NCI-H2081 treated with DMSO at 0.1 percent for 48 hours (cell line): Measurements from ENCODE around the gene ZNRF1.
"Not testable (repeated sequence)": the region's sequence is repeated elsewhere in the genome, so short reads cannot be mapped to it uniquely, and the experiment has no call there.

Experiments
- DNase-seq: peaks from one replicate; lab custom pipeline; 2025; lab: John Stamatoyannopoulos, UW

The ZNRF1 gene

GRCh38 chr16:75079346-75079926 lies 80.6 kb downstream of the ZNRF1 start:
- DNase-seq = no peak

GRCh38 chr16:75080205-75081029 lies 81.6 kb downstream of the ZNRF1 start:
- DNase-seq = no peak

GRCh38 chr16:75081179-75081859 lies 82.5 kb downstream of the ZNRF1 start:
- no peak for DNase-seq

GRCh38 chr16:75083813-75084212 lies 85.0 kb downstream of the ZNRF1 start:
- no peak for DNase-seq

- no peak for DNase-seq
Measured at GRCh38 chr16:75085556-75085955, 86.7 kb downstream of the ZNRF1 start.

- DNase-seq = no peak
Measured at GRCh38 chr16:75086281-75086680, 87.5 kb downstream of the ZNRF1 start.

- DNase-seq = no peak
Measured at GRCh38 chr16:75086688-75087374, 88.0 kb downstream of the ZNRF1 start.

- DNase-seq = peak; percentile 18
Measured at GRCh38 chr16:75087375-75087979, 88.7 kb downstream of the ZNRF1 start.

- no peak for DNase-seq
Measured at GRCh38 chr16:75088216-75088615, 89.4 kb downstream of the ZNRF1 start.

- DNase-seq = no peak
Measured at GRCh38 chr16:75088934-75089333, 90.1 kb downstream of the ZNRF1 start.

- DNase-seq = no peak
Measured at GRCh38 chr16:75089486-75090202, 90.8 kb downstream of the ZNRF1 start.

- DNase-seq = not testable (repeated sequence)
Measured at GRCh38 chr16:75090899-75091298, 92.1 kb downstream of the ZNRF1 start.

- DNase-seq = not testable (repeated sequence)
Measured at GRCh38 chr16:75091619-75092018, 92.8 kb downstream of the ZNRF1 start.

- DNase-seq = no peak
Measured at GRCh38 chr16:75092777-75093176, 94.0 kb downstream of the ZNRF1 start.

GRCh38 chr16:75093598-75094540 lies 95.0 kb downstream of the ZNRF1 start:
- DNase-seq = no peak

- DNase-seq = no peak
Measured at GRCh38 chr16:75095204-75095621, 96.4 kb downstream of the ZNRF1 start.

- DNase-seq = no peak
Measured at GRCh38 chr16:75096656-75097055, 97.8 kb downstream of the ZNRF1 start.

- no peak for DNase-seq
Measured at GRCh38 chr16:75097191-75097761, 98.5 kb downstream of the ZNRF1 start.

- DNase-seq = no peak
Measured at GRCh38 chr16:75097941-75098901, 99.4 kb downstream of the ZNRF1 start.
